HepG2 (cell line): ENCODE data around the gene PACS2. TPM values are rescaled to one million over a fixed set of nuclear protein-coding genes. Genes with fewer than 3 reads are reported as not detected.

ENCODE experiments used
- FOXA3 ChIP-seq: IDR thresholded peaks from 2 replicates; pipeline ENCODE4 v1.6.1; 2016; ENCODE audit warnings: missing genetic modification reagents, missing compliant biosample characterization
- JUND ChIP-seq: sonication (generic); formaldehyde crosslinking; IDR thresholded peaks from 2 replicates; pipeline ENCODE4 v1.8.0; 2022; ENCODE audit warnings: mild to moderate bottlenecking, missing genetic modification reagents
- KLF16 ChIP-seq, 2 experiments: sonication (generic) in 1 of 2; formaldehyde crosslinking in 1 of 2; IDR thresholded peaks; 2 replicates each; pipeline versions ENCODE4 v1.6.1 to v1.8.0; 2016 to 2023; ENCODE audit warnings: missing genetic modification reagents in 2 of 2, missing compliant biosample characterization in 1 of 2
- KMT2B ChIP-seq: IDR thresholded peaks from 2 replicates; pipeline ENCODE4 v1.6.1; 2016; ENCODE audit warnings: missing genetic modification reagents, missing compliant biosample characterization
- PITX1 ChIP-seq: sonication (generic); formaldehyde crosslinking; IDR thresholded peaks from 2 replicates; pipeline ENCODE4 v1.5.1; 2020; ENCODE audit warnings: mild to moderate bottlenecking, missing genetic modification reagents
- POGZ ChIP-seq: sonication (generic); formaldehyde crosslinking; IDR thresholded peaks from 2 replicates; pipeline ENCODE4 v1.4.0; 2020; ENCODE audit warnings: mild to moderate bottlenecking, missing genetic modification reagents
- SALL1 ChIP-seq: sonication (generic); formaldehyde crosslinking; IDR thresholded peaks from 2 replicates; pipeline ENCODE4 v1.8.0; 2022; ENCODE audit warnings: mild to moderate bottlenecking, missing genetic modification reagents
- TOPORS ChIP-seq: sonication (generic); formaldehyde crosslinking; IDR thresholded peaks from 2 replicates; pipeline ENCODE4 v1.8.0; 2023; ENCODE audit warnings: mild to moderate bottlenecking, missing genetic modification reagents
- ZNF142 ChIP-seq: sonication (generic); formaldehyde crosslinking; IDR thresholded peaks from 2 replicates; pipeline ENCODE4 v1.4.0; 2020; ENCODE audit warnings: missing genetic modification reagents
- ZNF225 ChIP-seq: sonication (generic); formaldehyde crosslinking; IDR thresholded peaks from 2 replicates; pipeline ENCODE4 v1.4.0; 2020; ENCODE audit warnings: mild to moderate bottlenecking, missing genetic modification reagents
- ZNF513 ChIP-seq: sonication (generic); formaldehyde crosslinking; conservative IDR thresholded peaks from 2 replicates; pipeline ENCODE4 v1.5.0; 2020; ENCODE audit warnings: missing genetic modification reagents
- polyA plus RNA-seq, 8 experiments: library from polyadenylated mRNA; depleted of rRNA in 3 of 8; stranded (reverse) in 7 of 8; unstranded in 1 of 8; fragments of >200 nt; fragmentation: Illumina TruSeq in 4 of 8; extraction: Trizol in 4 of 8; gene quantifications; 2 replicates each; pipeline versions ENCODE4 v1.2.1 to v1.2.3, GENCODE V29; 2011 to 2016; ENCODE audit warnings: low read depth in 4 of 8, missing spikeins in 1 of 8, mixed read lengths in 1 of 8; ENCODE audit not compliant: insufficient read depth in 1 of 8
- total RNA-seq, 5 experiments: library from RNA; depleted of rRNA; stranded (reverse); fragments of >200 nt; fragmentation: Illumina TruSeq; extraction: Trizol; gene quantifications; 2 replicates each; pipeline ENCODE4 v1.2.3, GENCODE V29; 2016; ENCODE audit warnings: low read depth in 1 of 5
- TF ChIP-seq, protein P1 (sequence below), 2 experiments: sonication (generic) in 1 of 2; formaldehyde crosslinking in 1 of 2; IDR thresholded peaks; 2 replicates each; pipeline versions ENCODE4 v1.6.1 to v1.9.0; 2014 to 2022; ENCODE audit warnings: antibody characterized with exemption in 1 of 2, borderline replicate concordance in 1 of 2, inconsistent platforms in 1 of 2, low read depth in 1 of 2, missing genetic modification reagents in 1 of 2

The PACS2 gene
- total and polyA plus RNA-seq, 2 of the 13 experiments (the other 11 are each of a cell fraction or from before 2014, with no cell fraction given) = 23.6 to 27.6 TPM

GRCh38 chr14:105398044-105398725, 83.6 kb downstream of the PACS2 start, which contains the start of gene TEX22 (continued):
- TF ChIP-seq, protein P1, sequence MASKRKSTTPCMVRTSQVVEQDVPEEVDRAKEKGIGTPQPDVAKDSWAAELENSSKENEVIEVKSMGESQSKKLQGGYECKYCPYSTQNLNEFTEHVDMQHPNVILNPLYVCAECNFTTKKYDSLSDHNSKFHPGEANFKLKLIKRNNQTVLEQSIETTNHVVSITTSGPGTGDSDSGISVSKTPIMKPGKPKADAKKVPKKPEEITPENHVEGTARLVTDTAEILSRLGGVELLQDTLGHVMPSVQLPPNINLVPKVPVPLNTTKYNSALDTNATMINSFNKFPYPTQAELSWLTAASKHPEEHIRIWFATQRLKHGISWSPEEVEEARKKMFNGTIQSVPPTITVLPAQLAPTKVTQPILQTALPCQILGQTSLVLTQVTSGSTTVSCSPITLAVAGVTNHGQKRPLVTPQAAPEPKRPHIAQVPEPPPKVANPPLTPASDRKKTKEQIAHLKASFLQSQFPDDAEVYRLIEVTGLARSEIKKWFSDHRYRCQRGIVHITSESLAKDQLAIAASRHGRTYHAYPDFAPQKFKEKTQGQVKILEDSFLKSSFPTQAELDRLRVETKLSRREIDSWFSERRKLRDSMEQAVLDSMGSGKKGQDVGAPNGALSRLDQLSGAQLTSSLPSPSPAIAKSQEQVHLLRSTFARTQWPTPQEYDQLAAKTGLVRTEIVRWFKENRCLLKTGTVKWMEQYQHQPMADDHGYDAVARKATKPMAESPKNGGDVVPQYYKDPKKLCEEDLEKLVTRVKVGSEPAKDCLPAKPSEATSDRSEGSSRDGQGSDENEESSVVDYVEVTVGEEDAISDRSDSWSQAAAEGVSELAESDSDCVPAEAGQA (IDR thresholded peaks at IDR 0.05; ENCODE audit: low read depth) = peak; percentile 60; the same call in 1 of the 2 replicates
- TF ChIP-seq, protein P1 (CRISPR knock-in tag; IDR thresholded peaks at IDR 0.05; ENCODE audit: borderline replicate concordance) = peak; percentile 71; the same call in 1 of the 2 replicates
- no peak for TF ChIP-seq FOXA3
- TF ChIP-seq ZNF142 (CRISPR knock-in tag) = no peak; the same call in 1 of the 2 replicates
- no peak; the same call in 1 of the 2 replicates for TF ChIP-seq POGZ
- TF ChIP-seq PITX1 (CRISPR knock-in tag) = no peak
- peak; percentile 49; the same call in 1 of the 2 replicates for TF ChIP-seq TOPORS (CRISPR knock-in tag)
- peak in 1 of 2 experiments; percentile 50; a peak in 1 of 4 replicates for TF ChIP-seq KLF16 (CRISPR knock-in tag; IDR thresholded peaks at IDR 0.05)
- no peak for TF ChIP-seq ZNF513 (CRISPR knock-in tag)
- peak; percentile 58; the same call in 1 of the 2 replicates for TF ChIP-seq SALL1 (CRISPR knock-in tag)
- TF ChIP-seq JUND (CRISPR knock-in tag) = no peak
- TF ChIP-seq ZNF225 = no peak
- TF ChIP-seq KMT2B (CRISPR knock-in tag) = peak; percentile 59; the same call in 1 of the 2 replicates
